ENCODE data around the gene CECR2.

Gene CECR2

DNA sequence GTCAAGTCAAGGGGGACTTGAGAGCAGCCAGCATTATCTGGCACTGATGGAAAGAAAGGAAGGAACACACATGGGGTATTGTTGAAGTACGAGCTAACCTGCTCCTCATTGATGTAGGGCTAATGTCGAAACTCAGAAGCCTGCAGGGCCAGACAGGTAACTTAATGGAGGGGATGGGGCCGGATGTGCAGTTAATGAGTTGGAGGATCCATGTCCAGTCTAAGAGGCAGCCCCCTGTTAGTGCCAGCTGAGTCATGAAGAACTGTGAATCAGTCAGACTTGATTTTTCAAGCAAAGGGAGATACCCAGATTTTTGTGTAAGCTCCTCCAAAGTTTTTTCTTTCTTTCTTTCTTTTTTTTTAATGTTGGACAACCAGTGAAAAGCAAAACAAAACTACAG is 65.6 kb downstream of the CECR2 start:
- no peaks in the 10 kb centered on the region for H3K9me3 ChIP-seq (ENCODE audit: control insufficient read depth, insufficient read depth, low read length)
- no peak overlapping the region; the same call in 1 of the 2 replicates for H3K9ac ChIP-seq (ENCODE audit: low read depth, low read length)
- H3K4me1 ChIP-seq (ENCODE audit: insufficient read depth, low read length), result peaks cover 60% of the 10 kb centered on the region
- H3K36me3 ChIP-seq (ENCODE audit: insufficient read depth, low read length), result no peaks in the 10 kb centered on the region

DNA sequence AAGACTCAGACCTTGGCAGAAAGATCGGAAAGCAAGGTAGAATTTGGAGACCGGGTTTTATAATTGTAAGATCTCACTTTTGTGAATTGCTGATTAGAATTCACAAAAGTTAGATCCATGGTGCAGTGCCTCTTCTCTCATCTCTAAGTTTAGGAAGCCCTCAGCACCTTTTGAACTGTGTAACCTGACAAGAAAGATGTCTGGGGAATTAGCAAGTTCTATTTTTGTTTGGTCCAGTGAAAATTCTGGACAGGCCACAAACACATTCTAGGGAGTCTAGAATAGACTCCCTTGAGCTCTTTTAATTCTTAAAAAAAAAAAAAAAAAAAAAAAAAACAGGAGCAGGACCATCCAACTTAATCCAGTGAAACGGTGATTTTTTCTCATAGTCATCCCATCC is 66.1 kb downstream of the CECR2 start:
- H3K4me1 ChIP-seq (ENCODE audit: insufficient read depth, low read length), result peaks cover 56% of the 10 kb centered on the region
- H3K9me3 ChIP-seq (ENCODE audit: control insufficient read depth, insufficient read depth, low read length), result no peaks in the 10 kb centered on the region
- no peaks in the 10 kb centered on the region for H3K36me3 ChIP-seq (ENCODE audit: insufficient read depth, low read length)
- no peak overlapping the region; the same call in 1 of the 2 replicates for H3K9ac ChIP-seq (ENCODE audit: low read depth, low read length)

DNA sequence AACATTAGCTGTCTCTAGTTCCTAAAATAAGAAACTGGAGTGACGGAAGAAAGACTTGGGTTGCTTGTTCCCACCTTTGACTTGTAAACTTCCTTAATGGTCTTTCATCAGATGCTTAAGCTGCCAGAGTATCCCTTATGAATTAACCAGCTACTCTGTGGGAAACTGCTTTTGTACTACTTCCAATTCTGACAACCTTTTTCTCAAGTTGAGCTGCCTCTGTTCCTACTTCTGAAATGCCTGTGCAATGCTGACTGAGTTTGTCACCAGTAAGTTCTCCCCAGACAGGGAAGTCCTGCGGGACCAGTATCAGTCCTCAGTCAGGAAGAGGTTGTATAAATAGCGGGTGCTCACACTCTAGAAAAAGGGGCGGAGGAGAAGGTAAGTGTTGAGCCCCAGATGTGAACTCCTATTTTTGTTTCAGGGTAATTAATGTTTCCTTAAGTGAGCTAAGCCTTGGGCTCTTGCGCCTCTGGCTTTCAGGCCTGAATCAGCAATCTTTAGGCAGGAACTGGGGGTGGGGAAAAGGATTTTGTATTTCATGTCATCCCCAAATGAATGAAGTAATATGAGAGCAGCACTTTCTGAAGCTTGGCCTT is 67.2 kb downstream of the CECR2 start:
- Histone ChIP-seq H3K4me1 (ENCODE audit: insufficient read depth, low read length) (peaks cover 55% of the 10 kb centered on the region), H3K9me3 (ENCODE audit: control insufficient read depth, insufficient read depth, low read length) (no peaks in the 10 kb centered on the region), H3K36me3 (ENCODE audit: insufficient read depth, low read length) (no peaks in the 10 kb centered on the region), H3K9ac (ENCODE audit: low read depth, low read length) (no peak overlapping the region)

DNA sequence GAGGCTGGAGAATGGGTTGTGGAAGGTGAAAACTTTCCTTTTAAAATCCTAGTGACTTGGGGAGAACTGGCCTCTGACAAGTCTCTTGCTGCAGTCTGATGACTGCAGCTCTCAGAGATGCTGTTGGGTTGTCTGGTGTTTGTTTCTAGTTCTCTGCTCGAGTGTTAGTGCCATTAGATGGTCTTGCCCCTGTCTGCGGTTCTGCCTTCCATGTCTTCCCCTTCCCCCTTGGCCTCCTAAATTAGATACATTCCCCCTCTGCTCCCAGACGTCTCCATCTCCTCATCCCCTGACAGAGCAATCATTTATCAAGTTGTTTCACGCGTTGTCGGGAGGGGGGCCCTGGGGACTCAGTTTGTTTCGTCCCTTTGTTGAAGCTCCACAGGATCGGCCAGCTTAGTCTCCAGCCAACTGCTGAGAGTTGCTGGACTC is 67.7 kb downstream of the CECR2 start:
- Histone ChIP-seq H3K36me3 (ENCODE audit: insufficient read depth, low read length) (no peaks in the 10 kb centered on the region), H3K9me3 (ENCODE audit: control insufficient read depth, insufficient read depth, low read length) (no peaks in the 10 kb centered on the region), H3K9ac (ENCODE audit: low read depth, low read length) (no peak overlapping the region), H3K4me1 (ENCODE audit: insufficient read depth, low read length) (peaks cover 54% of the 10 kb centered on the region)

DNA sequence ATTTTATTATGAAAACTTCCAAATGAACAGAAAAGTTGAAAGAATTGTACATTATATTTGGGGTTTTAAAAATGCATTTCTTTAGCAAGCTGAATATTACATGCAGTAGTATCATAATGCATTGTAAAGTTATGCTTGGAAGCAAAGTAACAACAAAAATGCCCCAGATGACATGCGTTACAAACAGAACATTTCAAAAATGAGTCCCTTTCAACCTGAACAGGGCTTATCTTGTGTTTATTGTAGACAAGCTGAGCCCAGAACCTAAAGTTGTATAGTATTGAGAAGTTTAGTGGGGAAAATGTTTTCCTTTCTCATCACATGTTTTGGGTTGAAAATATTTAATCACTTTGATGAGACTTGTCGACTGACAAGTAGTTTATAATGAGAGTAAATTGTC is 68.8 kb downstream of the CECR2 start:
- Histone ChIP-seq H3K9ac (ENCODE audit: low read depth, low read length) (no peak overlapping the region), H3K36me3 (ENCODE audit: insufficient read depth, low read length) (no peaks in the 10 kb centered on the region), H3K4me1 (ENCODE audit: insufficient read depth, low read length) (peaks cover 48% of the 10 kb centered on the region), H3K9me3 (ENCODE audit: control insufficient read depth, insufficient read depth, low read length) (no peaks in the 10 kb centered on the region)

DNA sequence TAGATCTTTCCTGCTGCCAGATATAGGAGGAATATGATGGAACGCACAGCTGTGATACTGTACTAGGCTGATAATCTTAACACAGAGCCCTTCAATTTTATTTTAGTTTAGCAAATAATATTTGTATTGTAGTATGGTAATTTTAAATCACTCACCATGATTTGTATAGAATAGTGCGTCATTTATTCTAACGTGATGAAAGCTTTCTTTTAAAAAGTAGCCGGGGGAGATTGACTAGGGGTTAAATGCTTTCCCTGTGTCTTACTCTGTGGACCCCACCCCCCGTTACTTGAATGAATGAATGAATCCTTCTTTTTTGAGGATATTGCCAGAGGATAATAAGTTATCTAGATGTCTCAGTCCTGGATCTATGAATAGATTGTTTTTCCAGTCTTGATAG is 72.1 kb downstream of the CECR2 start:
- Histone ChIP-seq H3K9ac (ENCODE audit: low read depth, low read length) (no peak overlapping the region), H3K9me3 (ENCODE audit: control insufficient read depth, insufficient read depth, low read length) (no peaks in the 10 kb centered on the region), H3K4me1 (ENCODE audit: insufficient read depth, low read length) (peaks cover 30% of the 10 kb centered on the region), H3K36me3 (ENCODE audit: insufficient read depth, low read length) (no peaks in the 10 kb centered on the region)

DNA sequence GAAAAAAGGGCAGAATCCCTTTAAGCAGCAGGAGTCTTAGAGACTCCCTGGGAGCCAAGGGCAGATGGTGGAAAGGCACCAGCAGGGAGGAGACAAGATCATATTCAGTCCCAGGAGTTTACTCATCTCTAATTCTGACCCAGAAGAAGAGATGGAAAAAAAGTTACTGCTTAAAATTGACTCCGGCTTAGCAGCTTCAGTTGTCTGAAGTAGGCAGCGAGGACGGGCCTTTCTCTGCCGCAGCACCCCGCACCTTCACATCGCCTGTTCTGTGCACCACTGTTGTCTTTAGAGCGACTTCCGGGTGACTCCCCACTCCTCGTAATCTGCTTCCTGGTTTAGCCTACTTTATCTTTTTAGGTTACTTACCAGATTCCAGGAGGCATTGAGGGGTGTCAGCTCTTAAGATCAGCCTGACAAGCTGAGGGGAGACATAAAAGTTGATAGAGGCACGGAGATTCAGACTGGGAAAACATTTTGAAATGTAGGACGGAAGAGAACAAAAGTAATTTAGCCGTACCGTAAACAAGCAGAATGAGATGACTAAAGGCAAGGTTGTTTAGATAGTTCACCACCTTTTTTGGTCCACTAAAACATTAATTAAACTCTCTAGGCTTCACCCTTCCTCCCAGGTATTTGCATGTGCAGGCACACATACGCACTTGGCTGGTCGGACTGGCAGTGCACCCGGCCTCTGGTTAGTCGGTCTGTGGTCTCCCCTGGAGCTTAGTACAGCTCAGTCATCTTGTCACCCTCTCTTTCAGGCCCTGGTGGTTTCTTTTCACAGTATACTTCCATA is 74.3 kb downstream of the CECR2 start:
- H3K9me3 ChIP-seq (ENCODE audit: control insufficient read depth, insufficient read depth, low read length), result no peaks in the 10 kb centered on the region
- H3K9ac ChIP-seq (ENCODE audit: low read depth, low read length), result no peak overlapping the region
- peaks cover 11% of the 10 kb centered on the region; the same call in 1 of the 2 replicates for H3K4me1 ChIP-seq (ENCODE audit: insufficient read depth, low read length)
- H3K36me3 ChIP-seq (ENCODE audit: insufficient read depth, low read length), result no peaks in the 10 kb centered on the region

DNA sequence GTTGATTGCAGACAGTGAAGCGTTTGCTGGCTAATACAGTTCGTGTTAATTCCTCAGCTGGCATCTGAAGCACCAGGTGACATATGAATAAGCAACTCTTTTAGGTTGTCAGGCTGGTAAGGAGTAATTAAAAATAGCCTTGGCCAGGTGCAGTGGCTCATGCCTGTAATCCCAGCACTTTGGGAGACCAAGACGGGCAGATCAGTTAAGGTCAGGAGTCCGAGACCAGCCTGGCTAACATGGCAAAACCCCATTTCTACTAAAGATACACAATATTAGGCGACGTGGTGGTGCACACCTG is 74.9 kb downstream of the CECR2 start:
- no peak overlapping the region for H3K9ac ChIP-seq (ENCODE audit: low read depth, low read length)
- H3K9me3 ChIP-seq (ENCODE audit: control insufficient read depth, insufficient read depth, low read length), result no peaks in the 10 kb centered on the region
- no peaks in the 10 kb centered on the region for H3K36me3 ChIP-seq (ENCODE audit: insufficient read depth, low read length)
- H3K4me1 ChIP-seq (ENCODE audit: insufficient read depth, low read length), result peaks cover 11% of the 10 kb centered on the region; the same call in 1 of the 2 replicates

DNA sequence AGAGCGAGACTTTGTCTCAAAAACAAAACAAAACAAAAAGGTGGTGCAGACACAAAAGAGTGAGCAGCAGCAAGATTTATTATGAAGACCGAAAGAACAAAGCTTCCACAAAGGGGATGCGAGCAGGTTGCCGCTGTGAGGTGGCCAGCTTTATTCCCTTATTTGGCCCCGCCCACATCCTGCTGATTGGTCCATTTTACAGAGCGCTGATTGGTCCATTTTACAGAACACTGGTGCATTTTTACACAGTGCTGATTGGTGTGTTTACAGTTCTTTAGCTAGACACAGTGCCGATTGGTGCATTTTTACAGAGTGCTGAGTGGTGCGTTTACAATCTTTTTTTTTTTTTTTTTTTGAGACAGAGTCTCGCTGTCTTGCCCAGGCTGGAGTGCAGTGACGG is 77.4 kb downstream of the CECR2 start:
- H3K4me1 ChIP-seq (ENCODE audit: insufficient read depth, low read length), result peaks cover 17% of the 10 kb centered on the region; the same call in 1 of the 2 replicates
- peaks cover 4% of the 10 kb centered on the region; the same call in 1 of the 2 replicates for H3K36me3 ChIP-seq (ENCODE audit: insufficient read depth, low read length)
- H3K9ac ChIP-seq (ENCODE audit: low read depth, low read length), result no peak overlapping the region
- H3K9me3 ChIP-seq (ENCODE audit: control insufficient read depth, insufficient read depth, low read length), result no peaks in the 10 kb centered on the region

DNA sequence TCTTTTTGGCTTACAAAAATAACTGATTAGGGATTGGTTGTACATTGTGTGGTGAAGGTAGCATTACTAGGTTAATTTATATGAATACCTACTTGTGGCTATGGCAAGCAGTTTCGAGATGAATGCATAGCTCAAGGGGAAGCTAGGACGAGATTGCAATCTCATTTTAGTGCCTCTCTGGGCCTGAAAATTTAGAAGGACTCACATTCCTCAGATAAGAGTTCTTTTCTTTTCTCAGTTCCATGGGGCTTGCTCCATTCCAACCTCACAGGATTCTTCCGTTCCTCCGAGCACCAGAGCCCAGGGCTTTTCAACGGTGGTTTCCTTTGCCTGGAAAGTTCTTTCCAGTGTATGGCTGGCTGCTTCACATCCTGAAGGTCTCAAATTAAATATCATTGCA is 82.1 kb downstream of the CECR2 start:
- no peak overlapping the region for H3K9ac ChIP-seq (ENCODE audit: low read depth, low read length)
- H3K36me3 ChIP-seq (ENCODE audit: insufficient read depth, low read length), result peaks cover 7% of the 10 kb centered on the region; the same call in 1 of the 2 replicates

DNA sequence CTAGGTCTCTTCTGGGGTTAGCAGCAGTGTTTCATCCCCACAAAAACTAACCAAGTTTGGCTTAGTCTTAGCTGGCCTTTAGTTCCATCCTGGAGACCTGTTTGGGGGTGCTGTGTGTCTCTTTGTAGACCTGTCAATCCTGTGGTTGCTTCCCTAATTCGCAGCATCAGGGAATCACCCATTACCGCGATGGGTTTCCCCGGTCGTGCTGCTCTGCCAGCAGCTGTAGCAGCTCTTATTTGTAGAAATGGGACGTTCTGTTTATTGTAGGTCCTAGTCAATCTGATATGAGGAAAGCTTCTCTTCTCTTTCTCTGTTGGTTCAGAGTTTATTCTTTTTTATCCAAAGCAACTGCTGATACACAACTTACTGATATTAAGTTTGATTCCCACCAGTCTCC is 91.6 kb downstream of the CECR2 start:
- H3K4me1 ChIP-seq (ENCODE audit: insufficient read depth, low read length), result peaks cover 28% of the 10 kb centered on the region
- H3K36me3 ChIP-seq (ENCODE audit: insufficient read depth, low read length), result no peaks in the 10 kb centered on the region
- H3K9me3 ChIP-seq (ENCODE audit: control insufficient read depth, insufficient read depth, low read length), result no peaks in the 10 kb centered on the region
- H3K9ac ChIP-seq (ENCODE audit: low read depth, low read length), result no peak overlapping the region

More for the DNA sequence above, 82.1 kb downstream of the CECR2 start:
- Histone ChIP-seq H3K9me3 (ENCODE audit: control insufficient read depth, insufficient read depth, low read length) (peaks cover 4% of the 10 kb centered on the region; the same call in 1 of the 2 replicates), H3K4me1 (ENCODE audit: insufficient read depth, low read length) (peaks cover 6% of the 10 kb centered on the region; the same call in 1 of the 2 replicates)

DNA sequence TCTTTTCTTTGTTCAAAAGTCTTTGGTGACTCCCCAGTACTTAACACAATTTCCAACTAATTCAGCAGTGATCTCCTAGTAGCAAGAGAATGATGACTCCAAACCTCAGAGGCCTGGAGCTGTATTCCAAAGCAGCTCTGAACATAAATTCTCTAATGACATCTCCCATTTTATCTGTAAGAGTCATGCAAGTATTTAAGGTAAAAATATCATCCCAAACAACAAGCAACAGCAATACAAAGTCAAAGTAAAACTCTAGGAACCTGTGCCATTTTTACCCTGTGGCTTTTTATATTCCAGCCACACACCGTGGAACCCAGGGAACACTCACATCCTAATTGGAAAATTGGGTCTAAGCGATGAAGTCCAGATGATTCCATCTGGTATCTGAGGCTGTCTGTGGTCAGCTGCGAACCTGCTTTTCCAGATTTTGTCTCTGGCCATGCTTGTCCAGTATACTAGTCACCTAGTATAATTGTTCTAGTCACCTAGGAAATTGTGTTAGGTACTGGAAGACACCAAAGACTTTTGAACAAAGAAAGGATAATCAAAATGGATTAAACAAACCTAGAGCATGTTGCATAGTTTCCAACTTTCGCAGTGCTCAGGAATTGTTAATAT is 101.7 kb downstream of the CECR2 start:
- no peak overlapping the region for H3K9ac ChIP-seq (ENCODE audit: low read depth, low read length)
- H3K36me3 ChIP-seq (ENCODE audit: insufficient read depth, low read length), result 0 out of 2 replicates have a peak, but pooled peaks cover 3% of the 10 kb centered on the region
- H3K4me1 ChIP-seq (ENCODE audit: insufficient read depth, low read length), result peaks cover 40% of the 10 kb centered on the region
- H3K9me3 ChIP-seq (ENCODE audit: control insufficient read depth, insufficient read depth, low read length), result no peaks in the 10 kb centered on the region

DNA sequence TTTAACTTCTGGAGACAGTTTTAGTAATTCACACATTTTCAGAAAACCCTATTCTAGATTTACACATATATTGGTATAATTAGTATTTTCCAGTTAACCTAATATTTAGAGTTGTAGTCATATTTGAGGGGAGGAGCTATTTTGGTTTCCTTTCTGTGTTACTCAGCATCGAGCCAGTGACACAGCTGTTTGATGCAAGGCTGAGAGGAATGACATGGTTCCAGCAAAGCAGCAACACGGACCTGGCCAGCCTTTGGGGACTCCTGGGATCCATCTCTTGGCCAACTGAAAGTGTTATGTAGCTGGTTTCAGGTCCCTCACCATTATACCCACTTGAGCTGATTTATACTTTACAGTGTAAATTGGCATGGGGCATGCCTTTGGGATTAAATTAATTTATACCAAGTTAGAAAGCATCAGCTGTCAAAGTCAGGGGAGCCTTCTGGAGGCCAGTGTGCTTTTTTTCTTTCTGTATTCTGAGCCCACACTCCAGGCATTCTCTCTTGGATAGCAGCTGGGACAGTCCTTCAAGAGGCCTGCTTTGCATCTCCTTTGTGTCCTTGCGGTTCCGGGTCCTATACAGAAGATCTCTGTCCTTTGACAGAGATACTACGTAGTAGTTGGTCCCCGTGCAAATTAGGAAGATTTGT is 102.8 kb downstream of the CECR2 start:
- Histone ChIP-seq H3K9me3 (ENCODE audit: control insufficient read depth, insufficient read depth, low read length) (no peaks in the 10 kb centered on the region), H3K36me3 (ENCODE audit: insufficient read depth, low read length) (0 out of 2 replicates have a peak, but pooled peaks cover 3% of the 10 kb centered on the region), H3K4me1 (ENCODE audit: insufficient read depth, low read length) (peaks cover 46% of the 10 kb centered on the region), H3K9ac (ENCODE audit: low read depth, low read length) (no peak overlapping the region)

DNA sequence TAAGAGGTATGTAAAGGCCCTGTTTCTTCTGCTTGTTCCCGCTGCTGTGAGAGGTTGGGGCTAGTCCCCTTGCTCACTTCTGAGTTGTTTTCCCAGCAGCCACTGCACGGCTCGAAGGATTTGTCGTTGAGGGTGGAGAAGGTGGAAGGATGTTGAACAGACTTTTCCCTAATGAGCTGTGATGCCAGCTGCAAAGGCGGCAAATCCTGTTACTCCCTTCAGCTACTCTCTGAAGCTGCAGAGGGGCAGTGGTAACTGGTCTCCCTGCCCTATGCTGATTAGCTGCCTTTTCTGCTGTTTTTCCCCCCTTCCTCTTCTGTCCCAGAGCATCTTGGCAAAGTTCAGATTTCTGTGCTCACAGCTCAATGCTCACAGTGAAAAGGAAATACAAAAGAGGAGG is 103.7 kb downstream of the CECR2 start:
- Histone ChIP-seq H3K36me3 (ENCODE audit: insufficient read depth, low read length) (peaks cover 10% of the 10 kb centered on the region; the same call in 1 of the 2 replicates), H3K9ac (ENCODE audit: low read depth, low read length) (no peak overlapping the region), H3K4me1 (ENCODE audit: insufficient read depth, low read length) (peaks cover 43% of the 10 kb centered on the region), H3K9me3 (ENCODE audit: control insufficient read depth, insufficient read depth, low read length) (no peaks in the 10 kb centered on the region)
